Dedifferentiated amniotic fluid mesenchymal stem cell (primary cell): ENCODE measurements around the gene HNRNPH3.
"Not testable (repeated sequence)": the region's sequence is repeated elsewhere in the genome, so short reads cannot be mapped to it uniquely, and the experiment has no call there.

Experiments
- DNase-seq: peaks from one replicate; pipeline ENCODE4 v3.0.0-alpha.2; 2016; ENCODE audit errors: extremely low spot score

Gene HNRNPH3

GRCh38 chr10:68331455-68332258, at the start of gene HNRNPH3:
Gene HNRNPH3 (plus strand): TSS chr10:68332064. CDS start chr10:68337222, 5,158 bp downstream.
- DNase-seq = peak; percentile 96

- DNase-seq = no peak
Observed at GRCh38 chr10:68284062-68285001, 47.5 kb upstream of the HNRNPH3 start.

GRCh38 chr10:68288717-68289116, 43.1 kb upstream of the HNRNPH3 start:
- DNase-seq = no peak

DNA sequence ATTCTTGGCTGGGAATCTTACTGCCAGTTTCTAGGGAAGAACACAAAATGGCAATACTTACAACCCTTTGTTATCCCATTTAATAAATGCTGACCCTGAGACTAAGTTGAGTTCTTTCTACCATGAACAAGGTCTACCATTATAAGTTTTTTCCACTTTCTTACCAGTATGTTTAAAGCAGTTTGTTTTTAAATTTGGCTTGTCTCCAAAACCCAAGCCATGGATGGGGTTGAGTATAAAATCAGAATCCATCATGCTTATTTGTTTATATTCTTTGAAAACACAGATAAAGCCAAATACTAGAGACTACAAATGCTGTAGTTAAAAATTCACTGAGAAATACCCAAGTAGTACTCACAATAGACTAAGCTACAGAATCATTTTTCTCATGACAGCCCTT, 41.1 kb upstream of the HNRNPH3 start:
- DNase-seq = no peak

DNA sequence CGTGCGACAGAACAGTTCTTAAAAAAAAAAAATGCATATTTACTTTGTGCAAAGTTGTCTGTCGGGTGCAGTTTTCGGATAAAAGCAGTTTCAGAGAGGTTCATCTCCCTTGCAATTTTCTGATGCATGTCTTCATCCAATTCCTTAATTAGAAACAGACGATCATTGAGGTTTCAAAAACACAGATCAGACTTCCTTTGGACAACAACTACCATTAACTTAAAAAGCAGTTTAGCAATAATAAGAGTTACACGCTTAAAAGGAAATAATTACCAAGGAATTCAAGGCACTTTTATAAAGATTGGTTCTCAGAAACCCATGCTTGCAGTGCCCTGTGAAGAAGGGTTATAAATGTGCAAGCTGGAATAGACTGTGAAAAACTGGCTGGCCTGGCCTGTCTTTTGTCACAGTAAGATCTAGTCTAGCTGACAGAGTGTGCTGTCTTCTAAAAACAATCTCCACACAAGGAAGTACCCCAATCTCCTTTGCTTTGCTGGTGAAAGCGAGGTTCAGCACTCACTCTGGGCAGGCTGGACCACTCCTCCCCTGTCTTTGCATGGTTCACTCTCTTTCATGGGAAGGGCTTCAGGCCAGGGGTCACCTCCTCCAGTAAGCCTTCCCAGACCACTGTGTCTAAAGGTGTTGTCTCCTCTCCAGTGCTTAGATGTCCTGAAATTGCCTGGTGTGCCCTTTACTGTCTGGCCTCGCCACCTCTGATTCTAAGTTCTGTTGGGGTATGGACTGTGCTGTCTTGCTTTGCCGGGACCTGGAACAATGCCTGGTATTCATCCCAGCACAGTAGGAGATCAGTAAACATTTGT, 34.8 kb upstream of the HNRNPH3 start:
- peak; percentile 14 for DNase-seq

DNA sequence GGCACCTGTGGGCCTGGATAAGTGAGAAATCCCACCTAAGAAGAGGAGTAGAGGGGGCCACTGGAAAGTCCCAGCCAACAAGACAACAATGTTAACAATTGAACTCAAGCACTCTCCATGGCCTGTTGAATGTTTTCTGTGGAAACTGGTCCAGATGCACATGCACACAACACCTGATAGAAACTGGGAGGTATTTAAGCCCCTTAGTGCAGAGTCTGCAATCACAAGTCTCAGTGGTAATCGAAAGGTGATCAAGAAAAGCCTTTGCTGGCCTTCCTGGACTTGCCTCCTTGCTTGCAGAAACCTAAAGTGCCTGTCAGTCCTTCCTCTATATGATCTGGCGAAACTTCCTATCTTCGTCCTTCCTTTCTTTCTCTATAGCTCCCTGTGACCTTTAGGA, 30.6 kb upstream of the HNRNPH3 start:
- DNase-seq = no peak

- DNase-seq = peak; percentile 72
Observed at GRCh38 chr10:68301790-68302502, 29.9 kb upstream of the HNRNPH3 start.

DNA sequence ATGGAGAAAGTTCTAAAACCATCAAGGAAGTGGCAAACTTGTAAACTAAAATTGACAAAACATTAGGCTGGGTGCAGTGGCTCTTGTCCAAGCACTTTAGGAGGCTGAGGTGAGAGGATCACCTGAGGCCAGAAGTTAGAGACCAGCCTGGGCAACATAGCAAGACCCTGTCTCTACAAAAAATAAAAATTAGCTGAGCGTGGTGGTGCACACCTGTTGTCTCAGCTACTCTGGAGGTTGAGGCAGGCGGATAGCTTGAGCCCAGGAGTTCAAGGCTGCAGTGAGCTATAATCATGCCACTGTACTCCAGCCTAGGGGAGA, 29.4 kb upstream of the HNRNPH3 start:
- no peak for DNase-seq

DNA sequence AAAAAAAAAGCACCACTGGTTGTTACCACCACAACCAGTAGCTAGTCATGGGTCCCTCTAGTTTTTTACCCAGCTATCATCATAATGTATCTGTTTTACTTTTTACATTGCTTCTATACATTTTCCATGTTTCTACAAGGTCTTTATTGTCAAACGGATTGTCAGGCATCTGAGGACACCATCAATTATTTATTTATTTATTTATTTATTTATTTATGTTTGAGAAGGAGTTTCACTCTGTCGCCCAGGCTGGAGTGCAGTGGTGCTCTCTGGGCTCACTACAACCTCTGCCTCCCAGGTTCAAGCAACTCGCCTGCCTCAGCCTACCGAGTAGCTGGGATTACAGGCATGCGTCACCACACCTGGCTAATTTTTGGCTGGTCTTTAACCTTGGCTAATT, 29.0 kb upstream of the HNRNPH3 start:
- no peak for DNase-seq

DNA sequence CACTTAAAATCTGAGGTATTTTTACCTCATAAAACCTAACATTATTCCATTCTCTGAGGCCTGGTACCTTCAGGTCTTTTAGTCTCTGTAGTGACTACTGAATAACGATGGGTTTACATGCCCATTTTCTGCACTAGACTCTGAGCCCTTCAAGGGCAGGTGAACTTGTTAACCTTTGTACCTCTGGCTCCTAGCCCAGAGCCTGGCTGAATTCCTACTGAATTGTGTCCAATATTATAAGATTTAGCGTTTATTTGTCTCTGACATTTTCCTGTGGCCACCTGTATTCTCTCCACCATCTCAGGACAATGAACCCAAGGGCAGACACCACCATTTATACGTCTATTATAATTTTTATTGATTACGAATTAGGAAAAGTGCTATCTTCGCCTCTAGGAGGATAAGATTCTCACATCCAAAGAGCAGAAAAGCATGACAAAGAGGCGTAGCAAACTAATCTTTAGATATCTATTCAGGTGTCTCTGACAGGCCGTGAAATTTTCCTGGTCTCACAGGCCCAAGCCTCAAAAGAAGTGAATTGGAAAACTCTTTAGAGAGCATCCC, 27.9 kb upstream of the HNRNPH3 start:
- DNase-seq = no peak

DNA sequence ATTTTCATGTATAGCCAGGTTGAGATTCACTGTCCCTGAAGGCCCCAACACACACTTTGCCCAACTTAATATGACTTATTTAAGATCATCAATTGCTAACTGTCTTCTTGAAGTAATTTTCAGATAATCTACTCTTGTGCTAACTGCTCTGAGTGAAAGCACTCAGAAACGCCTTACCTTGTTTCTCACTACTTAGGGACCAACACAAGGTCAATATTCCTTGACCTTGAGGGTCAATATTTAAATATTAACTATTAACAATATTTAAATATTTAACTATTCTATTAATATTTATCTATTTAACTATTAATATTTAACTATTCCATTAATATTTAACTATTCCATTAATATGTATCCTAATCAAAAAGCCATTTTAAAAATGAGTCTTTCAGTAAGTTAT, 26.0 kb upstream of the HNRNPH3 start:
- DNase-seq = no peak

GRCh38 chr10:68310531-68310930, 21.3 kb upstream of the HNRNPH3 start:
- DNase-seq = no peak

GRCh38 chr10:68314930-68315329, 16.9 kb upstream of the HNRNPH3 start:
- DNase-seq = not testable (repeated sequence)

GRCh38 chr10:68315582-68315981, 16.3 kb upstream of the HNRNPH3 start:
- no peak for DNase-seq

GRCh38 chr10:68318331-68319059, 13.4 kb upstream of the HNRNPH3 start:
- DNase-seq = no peak

GRCh38 chr10:68324396-68324795, 7.5 kb upstream of the HNRNPH3 start:
- not testable (repeated sequence) for DNase-seq

GRCh38 chr10:68327889-68328786, 3.7 kb upstream of the HNRNPH3 start:
- peak; percentile 88 for DNase-seq

DNA sequence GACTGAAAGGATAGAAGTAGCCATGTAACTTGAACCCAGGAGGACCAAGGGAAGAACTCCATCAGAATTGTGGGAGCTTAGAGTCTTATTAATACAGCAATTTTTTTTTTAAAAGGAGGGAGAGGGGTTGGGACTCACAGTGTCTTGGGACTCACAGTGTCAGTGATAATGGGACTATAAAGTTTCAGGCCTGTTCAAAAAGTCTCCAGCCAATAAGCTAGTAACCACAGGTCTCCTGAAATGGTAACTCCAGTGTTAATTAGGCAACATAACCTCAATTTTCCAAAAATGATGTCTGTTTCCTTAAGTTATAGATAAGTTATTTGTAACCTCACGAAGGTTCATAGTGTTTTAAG, 2.4 kb upstream of the HNRNPH3 start:
- DNase-seq = no peak

- DNase-seq = no peak
Observed at GRCh38 chr10:68330852-68331454, 911 bp upstream of the HNRNPH3 start.
